ENCODE data around the gene TUBB4A.

- TF ChIP-seq MLX (CRISPR knock-in tag; IDR thresholded peaks at IDR 0.05) = no peak
- TF ChIP-seq CTCF (IDR thresholded peaks at IDR 0.05) = no peak
- TF ChIP-seq ATF2 (CRISPR knock-in tag; IDR thresholded peaks at IDR 0.05; ENCODE audit: borderline replicate concordance, low read depth) = no peak
- TF ChIP-seq NR2C2 (CRISPR knock-in tag; IDR thresholded peaks at IDR 0.05) = no peak
- TF ChIP-seq ZNF121 (CRISPR knock-in tag; IDR thresholded peaks at IDR 0.05) = no peak
- no peak for TF ChIP-seq NR1H2 (CRISPR knock-in tag; IDR thresholded peaks at IDR 0.05)
- no peak for TF ChIP-seq TEAD4 (CRISPR knock-in tag; IDR thresholded peaks at IDR 0.05)
- no peak for TF ChIP-seq ZNF317 (CRISPR knock-in tag; IDR thresholded peaks at IDR 0.05; ENCODE audit: borderline replicate concordance, low read depth)
- no peak for TF ChIP-seq NR3C1 (CRISPR knock-in tag; conservative IDR thresholded peaks at IDR 0.05; ENCODE audit: low read depth)
- no peak for TF ChIP-seq E2F4 (CRISPR knock-in tag; IDR thresholded peaks at IDR 0.05; ENCODE audit: borderline replicate concordance, low read depth)
- TF ChIP-seq ATF1 (CRISPR knock-in tag; IDR thresholded peaks at IDR 0.05) = no peak
- TF ChIP-seq ELF4 (CRISPR knock-in tag; IDR thresholded peaks at IDR 0.05; ENCODE audit: low read depth) = no peak
- no peak for TF ChIP-seq IRF1 (CRISPR knock-in tag; IDR thresholded peaks at IDR 0.05)
- no peak for TF ChIP-seq RELA (CRISPR knock-in tag; IDR thresholded peaks at IDR 0.05; ENCODE audit: borderline replicate concordance)
Observed at GRCh38 chr19:6452899-6453298, 49.2 kb downstream of the TUBB4A start.
